SH-SY5Y (cell line): ENCODE results near the gene ERCC2.

Experiments
- GATA2 ChIP-seq: IDR thresholded peaks from 2 replicates; pipeline ENCODE4 v1.6.1; 2011; ENCODE audit warnings: mild to moderate bottlenecking, low read depth, low read length
- GATA3 ChIP-seq: IDR thresholded peaks from 2 replicates; pipeline ENCODE4 v1.6.1; 2011; ENCODE audit warnings: low read depth, mild to moderate bottlenecking, low read length, moderate library complexity

DNA sequence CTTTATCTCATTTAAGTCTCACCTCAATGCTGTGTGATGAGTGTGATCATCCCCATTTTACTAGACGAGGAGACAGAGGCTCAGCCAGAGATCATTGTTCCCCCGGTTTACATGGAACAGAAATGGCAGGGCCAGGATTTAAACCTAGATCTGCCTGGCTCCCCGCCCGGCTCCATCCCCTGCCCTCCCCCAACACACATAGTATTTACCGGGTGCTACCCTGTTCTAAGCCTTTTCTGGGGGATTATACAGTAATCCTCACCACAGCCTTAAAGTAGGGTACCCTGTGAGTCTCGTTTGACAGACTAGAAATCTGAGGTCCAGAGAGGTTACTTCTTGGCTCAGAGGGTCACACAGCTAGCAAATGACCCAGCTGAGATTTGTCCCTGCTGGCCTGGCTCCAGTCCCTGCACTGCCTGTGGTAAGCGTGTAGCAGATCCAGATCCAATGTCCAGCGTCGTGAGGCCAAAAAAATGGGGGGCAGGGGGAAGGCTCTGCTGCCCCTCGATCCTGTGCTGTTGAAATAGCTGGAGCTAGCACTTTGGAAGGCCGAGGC lies 33.6 kb downstream of the ERCC2 start:
- TF ChIP-seq GATA2, result no peak
- TF ChIP-seq GATA3, result no peak
